SU-DHL-6 (cell line): ENCODE data around the gene PRDM5.

Experiments
- H2AFZ ChIP-seq: fragments of 200-600 bp; sonication (generic); 2 replicates; pipeline ENCODE4 v1.6.1; 2014; ENCODE audit warnings: low read depth, mild to moderate bottlenecking, moderate library complexity, mixed read lengths, antibody characterized with exemption, low read length; ENCODE audit not compliant: severe bottlenecking
- H3F3A ChIP-seq: fragments of 200-600 bp; shearing (Covaris generic); 2 replicates; pipeline ENCODE4 v1.6.0; 2016; ENCODE audit warnings: antibody characterized with exemption, mild to moderate bottlenecking; ENCODE audit not compliant: insufficient read depth
- H3K27ac ChIP-seq: fragments of 200-600 bp; sonication (generic); 2 replicates; pipeline ENCODE4 v1.5.1; 2016; ENCODE audit warnings: low read depth, mild to moderate bottlenecking, low read length, moderate library complexity, mixed read lengths
- H3K27me3 ChIP-seq: fragments of 200-600 bp; sonication (generic), shearing (Covaris generic); 2 replicates; pipeline ENCODE4 v1.6.0; 2014; ENCODE audit warnings: mild to moderate bottlenecking, low read length
- H3K36me3 ChIP-seq: fragments of 200-600 bp; sonication (generic); 2 replicates; pipeline ENCODE4 v1.6.1; 2014; ENCODE audit warnings: mild to moderate bottlenecking, low read length, mixed read lengths
- H3K4me2 ChIP-seq: fragments of 300-600, 200-600 bp; shearing (Covaris generic), sonication (generic); 2 replicates; pipeline ENCODE4 v1.6.0; 2014; ENCODE audit warnings: low read length, low read depth, mild to moderate bottlenecking; ENCODE audit not compliant: poor library complexity, severe bottlenecking
- H3K4me3 ChIP-seq: fragments of 200-600 bp; sonication (generic); 2 replicates; pipeline ENCODE4 v1.5.1; 2014; ENCODE audit warnings: antibody characterized with exemption, low read length, mild to moderate bottlenecking, mixed read lengths; ENCODE audit not compliant: insufficient read depth, poor library complexity, severe bottlenecking
- H3K79me2 ChIP-seq: fragments of 200-600 bp; sonication (generic); 2 replicates; pipeline ENCODE4 v1.6.1; 2014; ENCODE audit warnings: mild to moderate bottlenecking, low read length, moderate library complexity; ENCODE audit not compliant: insufficient read depth
- H3K9ac ChIP-seq: fragments of 200-600 bp; sonication (generic); 2 replicates; pipeline ENCODE4 v1.7.0; 2014; ENCODE audit warnings: mild to moderate bottlenecking, low read length
- H3K9me2 ChIP-seq: fragments of 200-600 bp; sonication (generic); replicated peaks from 2 replicates; pipeline ENCODE4 v1.6.1; 2014; ENCODE audit warnings: low read length; ENCODE audit not compliant: insufficient read depth
- H3K9me3 ChIP-seq: fragments of 200-600 bp; sonication (generic); 2 replicates; pipeline ENCODE4 v1.6.1; 2014; ENCODE audit warnings: low read length, mixed read lengths; ENCODE audit not compliant: insufficient read depth
- H4K20me1 ChIP-seq: fragments of 200-600 bp; sonication (generic); 2 replicates; pipeline ENCODE4 v1.6.1; 2014; ENCODE audit warnings: low read depth, mild to moderate bottlenecking, antibody characterized with exemption, low read length, moderate library complexity, mixed read lengths
- EZH2phosphoT487 ChIP-seq: fragments of 200-600 bp; sonication (generic), shearing (Covaris generic); conservative IDR thresholded peaks from 2 replicates; pipeline ENCODE4 v1.6.1; 2018; ENCODE audit warnings: mild to moderate bottlenecking, antibody characterized with exemption, low read length, moderate library complexity, mixed read lengths
- TF ChIP-seq, protein P1 (sequence below): fragments of 200-600 bp; sonication (generic); IDR thresholded peaks from one replicate; pipeline ENCODE4 v1.5.1; 2017; ENCODE audit warnings: antibody characterized with exemption, mild to moderate bottlenecking, low read length, moderate library complexity; ENCODE audit not compliant: insufficient read depth, poor library complexity, severe bottlenecking

Gene PRDM5

DNA sequence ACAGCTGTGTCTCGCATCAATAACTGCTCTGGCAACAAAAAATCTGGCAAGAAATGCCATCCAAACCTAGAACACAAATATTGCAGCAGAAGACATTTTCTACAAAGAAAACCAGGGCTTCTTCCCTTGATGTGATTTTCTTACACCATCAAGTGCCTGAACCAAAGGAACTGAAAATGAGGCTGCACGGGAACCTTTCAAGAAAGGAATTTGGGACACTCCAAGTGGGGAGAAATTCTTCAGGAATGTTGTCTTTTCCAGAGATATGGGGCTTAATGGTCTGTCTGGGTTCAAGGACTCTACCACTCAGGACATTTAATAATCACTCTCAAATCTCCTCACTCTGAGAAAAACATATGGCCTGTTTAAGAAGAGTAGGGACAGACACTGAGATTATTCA lies 57.6 kb downstream of the PRDM5 start:
- TF ChIP-seq EZH2phosphoT487 = no peak
- TF ChIP-seq, protein P1, sequence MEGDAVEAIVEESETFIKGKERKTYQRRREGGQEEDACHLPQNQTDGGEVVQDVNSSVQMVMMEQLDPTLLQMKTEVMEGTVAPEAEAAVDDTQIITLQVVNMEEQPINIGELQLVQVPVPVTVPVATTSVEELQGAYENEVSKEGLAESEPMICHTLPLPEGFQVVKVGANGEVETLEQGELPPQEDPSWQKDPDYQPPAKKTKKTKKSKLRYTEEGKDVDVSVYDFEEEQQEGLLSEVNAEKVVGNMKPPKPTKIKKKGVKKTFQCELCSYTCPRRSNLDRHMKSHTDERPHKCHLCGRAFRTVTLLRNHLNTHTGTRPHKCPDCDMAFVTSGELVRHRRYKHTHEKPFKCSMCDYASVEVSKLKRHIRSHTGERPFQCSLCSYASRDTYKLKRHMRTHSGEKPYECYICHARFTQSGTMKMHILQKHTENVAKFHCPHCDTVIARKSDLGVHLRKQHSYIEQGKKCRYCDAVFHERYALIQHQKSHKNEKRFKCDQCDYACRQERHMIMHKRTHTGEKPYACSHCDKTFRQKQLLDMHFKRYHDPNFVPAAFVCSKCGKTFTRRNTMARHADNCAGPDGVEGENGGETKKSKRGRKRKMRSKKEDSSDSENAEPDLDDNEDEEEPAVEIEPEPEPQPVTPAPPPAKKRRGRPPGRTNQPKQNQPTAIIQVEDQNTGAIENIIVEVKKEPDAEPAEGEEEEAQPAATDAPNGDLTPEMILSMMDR = no peak
- H3K4me3 ChIP-seq = no peak overlapping the region
- H2AFZ ChIP-seq = no peak overlapping the region

GRCh38 chr4:120862432-120862831 lies 60.1 kb downstream of the PRDM5 start:
- H3K27me3 ChIP-seq = no peaks in the 10 kb centered on the region
- no peaks in the 10 kb centered on the region for H3K36me3 ChIP-seq
- H2AFZ ChIP-seq = no peak overlapping the region
- no peak for TF ChIP-seq EZH2phosphoT487
- TF ChIP-seq, protein P1 = no peak
- H3K79me2 ChIP-seq = no peaks in the 10 kb centered on the region
- H4K20me1 ChIP-seq = no peaks in the 10 kb centered on the region
- H3F3A ChIP-seq = no peaks in the 10 kb centered on the region
- H3K9me2 ChIP-seq = no peaks in the 10 kb centered on the region
- no peak overlapping the region for H3K4me3 ChIP-seq
- no peak overlapping the region for H3K9ac ChIP-seq
- no peak overlapping the region for H3K4me2 ChIP-seq
- H3K9me3 ChIP-seq = no peaks in the 10 kb centered on the region
- H3K27ac ChIP-seq = no peak overlapping the region

More for the DNA sequence above, 57.6 kb downstream of the PRDM5 start:
- Histone ChIP-seq H3K36me3 (no peaks in the 10 kb centered on the region), H3K9ac (no peak overlapping the region), H3K4me2 (no peak overlapping the region), H3K79me2 (no peaks in the 10 kb centered on the region), H3K9me2 (no peaks in the 10 kb centered on the region), H4K20me1 (no peaks in the 10 kb centered on the region), H3F3A (no peaks in the 10 kb centered on the region), H3K9me3 (no peaks in the 10 kb centered on the region), H3K27ac (no peak overlapping the region), H3K27me3 (no peaks in the 10 kb centered on the region)

DNA sequence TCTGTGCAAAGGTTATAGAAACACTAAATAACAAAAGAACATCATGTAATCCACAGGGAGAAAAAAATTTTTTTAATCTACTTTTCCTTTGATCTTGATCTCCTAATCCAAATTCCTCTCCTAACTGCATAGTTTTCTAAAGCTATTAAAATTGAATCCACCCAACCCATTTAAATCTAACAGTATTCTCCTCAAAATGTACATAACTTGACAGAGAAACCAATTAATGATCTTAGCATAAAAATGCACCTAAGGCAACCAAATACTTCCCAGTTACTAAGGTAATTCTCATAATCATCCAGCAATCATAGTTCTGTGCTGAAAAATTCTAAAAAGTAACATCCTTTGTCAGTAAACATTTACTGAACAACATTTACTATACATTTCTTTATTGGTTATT lies 60.7 kb downstream of the PRDM5 start:
- H3K4me3 ChIP-seq = no peak overlapping the region
- H3K36me3 ChIP-seq = no peaks in the 10 kb centered on the region
- H3K9me3 ChIP-seq = no peaks in the 10 kb centered on the region
- no peak overlapping the region for H3K4me2 ChIP-seq
- H3K27me3 ChIP-seq = no peaks in the 10 kb centered on the region
- no peak overlapping the region for H3K9ac ChIP-seq
- no peaks in the 10 kb centered on the region for H4K20me1 ChIP-seq
- no peak overlapping the region for H3K27ac ChIP-seq
- H3K9me2 ChIP-seq = no peaks in the 10 kb centered on the region
- H3K79me2 ChIP-seq = no peaks in the 10 kb centered on the region
- H3F3A ChIP-seq = no peaks in the 10 kb centered on the region
- TF ChIP-seq EZH2phosphoT487 = no peak
- TF ChIP-seq, protein P1 = no peak
- no peak overlapping the region for H2AFZ ChIP-seq

DNA sequence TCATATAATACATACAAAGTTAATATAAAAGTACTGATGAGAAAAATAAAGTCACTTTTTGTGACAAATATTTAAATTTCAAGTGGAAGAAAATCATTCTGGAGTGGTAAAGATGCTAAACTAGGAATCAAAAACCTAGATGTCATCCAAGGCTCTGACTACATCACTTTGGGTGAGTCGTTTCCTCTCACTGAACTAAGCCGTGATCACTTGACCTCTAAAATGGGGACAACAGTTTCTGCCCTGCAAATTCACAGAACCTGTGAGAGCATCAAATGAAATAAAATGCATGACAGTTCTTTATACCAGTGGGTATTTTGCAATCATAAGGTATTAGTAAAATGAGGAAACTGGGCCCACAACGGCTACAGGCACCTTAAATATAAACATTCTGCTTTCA lies 63.8 kb downstream of the PRDM5 start:
- Histone ChIP-seq H3K36me3 (no peaks in the 10 kb centered on the region), H3K4me3 (no peak overlapping the region), H3K4me2 (no peak overlapping the region), H3F3A (no peaks in the 10 kb centered on the region), H3K27me3 (no peaks in the 10 kb centered on the region), H3K9me2 (no peaks in the 10 kb centered on the region), H2AFZ (no peak overlapping the region), H3K27ac (no peak overlapping the region), H3K9me3 (no peaks in the 10 kb centered on the region), H3K9ac (no peak overlapping the region), H3K79me2 (no peaks in the 10 kb centered on the region), H4K20me1 (no peaks in the 10 kb centered on the region)
- TF ChIP-seq, protein P1 = no peak
- no peak for TF ChIP-seq EZH2phosphoT487
